NOMO-1 treated with dmso at 0.1 percent for 144 hours (cell line): ENCODE results near the gene ZNF425.
"Not testable (repeated sequence)": the region's sequence is repeated elsewhere in the genome, so short reads cannot be mapped to it uniquely, and the experiment has no call there.

Experiments used
- DNase-seq: peaks from one replicate; lab custom pipeline; 2025; ENCODE audit not compliant: unreplicated experiment; lab: John Stamatoyannopoulos, UW

The ZNF425 gene

GRCh38 chr7:149075286-149075685 is 50.8 kb downstream of the ZNF425 start:
- no peak for DNase-seq

- DNase-seq: no peak
Observed at GRCh38 chr7:149074116-149074885, 51.8 kb downstream of the ZNF425 start.

GRCh38 chr7:149072438-149072775 is 53.7 kb downstream of the ZNF425 start:
- no peak for DNase-seq

DNA sequence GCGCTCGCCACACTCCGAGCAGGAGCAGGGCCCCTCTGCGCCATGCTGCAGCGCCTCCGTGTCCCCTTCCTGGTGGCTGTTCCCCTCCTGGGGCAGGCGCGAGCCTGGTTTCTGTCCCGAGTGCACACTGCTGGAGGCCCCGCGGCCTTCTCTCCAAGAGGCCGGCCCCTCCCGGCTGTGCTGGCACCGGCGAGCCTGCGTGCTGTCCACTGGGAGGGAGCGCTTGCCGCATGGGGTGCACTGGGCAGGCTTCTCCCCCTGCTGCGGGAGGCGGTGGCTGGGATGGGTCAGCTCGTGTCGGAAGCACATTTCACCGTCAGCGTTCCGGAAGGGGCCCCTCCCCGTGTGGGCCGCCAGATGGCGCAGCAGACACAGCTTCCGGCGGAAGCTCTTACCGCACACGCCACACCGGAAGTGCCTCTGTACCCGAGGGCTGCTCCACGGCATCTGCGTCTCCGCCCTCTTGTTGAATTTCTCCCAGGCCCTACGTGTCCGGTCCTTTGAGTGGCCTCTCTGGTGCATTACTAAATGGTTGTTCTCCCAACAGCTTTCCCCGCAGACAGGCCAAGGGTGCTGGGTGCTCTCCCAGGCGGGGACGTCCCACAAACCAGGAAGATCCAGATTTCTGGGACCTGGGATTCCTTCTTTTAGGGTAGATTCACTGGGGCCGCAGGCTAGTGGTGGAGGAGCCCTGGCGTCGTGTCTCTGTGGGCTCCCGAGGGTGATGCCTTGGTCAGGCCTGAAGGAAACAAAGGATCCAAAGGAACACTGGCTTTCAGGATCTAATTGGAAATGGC is 54.3 kb downstream of the ZNF425 start:
- no peak for DNase-seq

GRCh38 chr7:149071182-149071635 is 54.9 kb downstream of the ZNF425 start:
- no peak for DNase-seq

GRCh38 chr7:149070372-149071125 is 55.6 kb downstream of the ZNF425 start:
- DNase-seq: no peak

- DNase-seq: no peak
Observed at GRCh38 chr7:149067869-149068268, 58.3 kb downstream of the ZNF425 start.

DNA sequence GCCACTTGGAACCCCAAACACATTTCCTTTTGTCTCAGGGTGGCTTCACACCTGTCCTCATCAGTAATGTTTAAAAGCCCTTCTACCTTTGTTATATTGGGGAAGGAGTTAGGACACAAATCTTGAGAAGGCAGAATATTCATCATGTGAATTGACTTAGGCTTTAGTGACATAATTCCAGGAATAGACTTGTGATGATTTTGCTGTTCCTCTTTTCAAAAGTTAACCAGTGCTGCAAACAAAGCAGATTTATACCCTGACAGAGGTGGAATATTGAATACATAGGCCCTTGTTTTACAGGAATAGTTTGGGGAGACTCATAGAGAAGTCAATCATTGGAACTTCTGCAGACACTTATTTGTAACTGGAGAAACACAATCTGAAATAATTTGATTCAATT is 62.6 kb downstream of the ZNF425 start:
- DNase-seq: no peak

DNA sequence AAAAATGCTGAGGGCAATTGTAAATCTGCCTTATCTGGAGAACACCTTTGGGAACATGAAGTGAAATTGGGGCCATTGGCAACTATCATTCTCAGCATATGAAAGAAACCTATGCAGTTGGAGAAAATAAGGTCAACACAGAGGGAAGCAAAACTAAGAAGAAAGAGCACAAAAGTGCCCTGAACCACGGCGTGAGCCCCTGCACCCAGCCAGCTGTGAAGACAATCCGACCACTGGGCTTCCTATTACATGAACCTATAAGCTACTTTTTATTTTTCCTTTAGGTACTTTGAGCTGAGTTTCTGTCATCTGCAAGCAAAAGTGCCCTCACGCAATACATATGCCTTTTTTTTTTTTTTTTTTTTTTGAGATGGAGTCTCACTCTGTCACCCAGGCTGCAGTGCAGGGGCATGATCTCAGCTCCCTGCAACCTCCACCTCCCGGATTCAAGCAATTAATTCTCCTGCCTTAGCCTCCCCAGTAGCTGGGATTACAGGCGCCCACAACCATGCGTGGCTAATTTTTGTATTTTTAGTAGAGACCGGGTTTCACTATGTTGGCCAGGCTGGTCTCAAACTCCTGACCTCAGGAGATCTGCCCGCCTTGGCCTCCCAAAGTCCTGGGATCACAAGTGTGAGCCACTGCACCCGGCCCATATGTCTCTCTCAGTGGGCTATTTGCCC is 63.8 kb downstream of the ZNF425 start:
- DNase-seq: not testable (repeated sequence)

DNA sequence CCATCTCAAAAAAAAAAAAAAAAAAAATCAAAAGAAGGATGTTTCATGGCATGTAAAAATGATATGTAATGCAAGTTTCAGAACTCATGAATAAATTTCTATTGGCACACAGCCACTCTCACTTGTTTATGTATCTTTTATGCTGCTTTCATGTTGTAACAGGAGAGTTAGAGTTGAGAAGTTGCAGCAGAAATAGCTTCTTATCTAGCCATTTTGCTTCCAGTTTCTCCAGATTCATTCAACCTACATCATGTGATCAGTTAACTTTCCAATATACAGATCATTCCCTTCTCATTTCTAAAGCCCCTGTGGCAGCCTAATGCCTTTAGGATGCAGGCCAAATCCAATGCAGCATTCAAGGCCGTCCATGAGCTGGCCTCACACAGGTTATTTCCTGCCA is 66.0 kb downstream of the ZNF425 start:
- no peak for DNase-seq

DNA sequence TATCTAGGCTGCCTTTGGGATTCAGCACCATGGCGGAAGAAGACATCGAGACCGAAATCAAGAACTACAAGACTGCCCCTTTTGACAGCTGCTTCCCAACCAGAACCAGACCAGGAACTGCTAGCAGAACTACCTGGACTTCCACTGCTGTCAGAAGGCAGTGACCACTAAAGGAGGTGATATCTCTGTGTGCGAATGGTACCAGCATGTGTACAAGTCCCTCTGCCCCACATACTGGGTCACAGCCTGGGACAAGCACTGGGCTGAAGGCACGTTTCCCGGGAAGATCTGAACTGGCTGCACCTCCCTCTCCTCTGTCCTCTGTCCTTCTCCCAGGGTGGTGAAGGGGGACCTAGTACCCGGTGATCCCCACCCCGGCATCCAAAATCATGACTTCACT is 72.2 kb downstream of the ZNF425 start:
- DNase-seq: no peak

DNA sequence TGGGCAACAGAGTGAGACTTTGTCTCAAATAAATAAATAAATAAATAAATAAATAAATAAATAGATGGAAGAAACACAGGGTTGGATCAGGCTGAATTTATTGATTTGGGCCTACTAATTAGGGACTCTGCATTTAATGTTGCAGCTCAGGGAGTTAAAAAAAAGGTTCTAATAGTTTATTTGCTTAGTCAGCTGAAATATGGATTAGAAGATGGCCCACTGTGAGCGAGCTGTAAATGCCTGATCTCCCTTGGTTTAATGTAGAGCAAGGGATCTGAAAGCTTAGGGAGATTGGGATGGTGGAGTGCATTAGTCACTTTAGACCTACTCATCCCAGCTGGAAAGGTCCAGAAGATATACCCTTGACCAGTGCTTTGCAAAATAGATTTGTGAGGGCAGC is 72.7 kb downstream of the ZNF425 start:
- DNase-seq: no peak
